Activated CD4-positive, alpha-beta T cell treated with anti-CD3 and anti-CD28 coated beads for 36 hours (primary cell): ENCODE results near the gene SETBP1. TPM values are rescaled to one million over a fixed set of nuclear protein-coding genes. Genes with fewer than 3 reads are reported as not detected.

Experiments
- ATAC-seq: fragments of 200-7000 bp; cut with Tn5 transposase; one replicate; pipeline ENCODE4 v1.10.0; 2021; ENCODE audit warnings: mild to moderate bottlenecking, moderate library complexity
- CTCF ChIA-PET: fragments of 350-600 bp; sonication (Branson Sonifier 250); formaldehyde crosslinking; loops from one replicate; lab custom pipeline; 2021; ENCODE audit warnings: antibody characterized with exemption; lab: Charles Lee
- POLR2A ChIA-PET: fragments of 350-600 bp; sonication (Branson Sonifier 250); formaldehyde crosslinking; loops from one replicate; lab custom pipeline; 2021; ENCODE audit warnings: antibody characterized with exemption, inconsistent platforms; lab: Charles Lee
- DNase-seq: peaks from one replicate; pipeline ENCODE4 v3.0.0-alpha.2; 2020
- H3K27ac Mint-ChIP-seq: one replicate; pipeline ENCODE4 v1.8.0; 2021; ENCODE audit warnings: mixed read lengths
- H3K27me3 Mint-ChIP-seq: one replicate; pipeline ENCODE4 v1.8.0; 2021; ENCODE audit warnings: mixed read lengths
- H3K36me3 Mint-ChIP-seq: one replicate; pipeline ENCODE4 v1.8.0; 2021; ENCODE audit warnings: low read depth, mixed read lengths
- H3K4me1 Mint-ChIP-seq: one replicate; pipeline ENCODE4 v1.8.0; 2021; ENCODE audit warnings: mixed read lengths
- H3K4me3 Mint-ChIP-seq: one replicate; pipeline ENCODE4 v1.8.0; 2021; ENCODE audit warnings: mild to moderate bottlenecking, moderate library complexity, mixed read lengths
- H3K9me3 Mint-ChIP-seq: one replicate; pipeline ENCODE4 v1.8.0; 2021; ENCODE audit warnings: low read depth, mixed read lengths
- intact Hi-C, 2 experiments: fragments of 100-400 bp; cut with DNase I in 1 of 2; cut with micrococcal nuclease in 1 of 2; formaldehyde crosslinking; loops; one replicate each; pipeline versions ENCODE4 v1.14.2 to v1.15.1; 2022 to 2024; cut with DNase I, micrococcal nuclease
- total RNA-seq, 2 experiments: library from RNA; stranded (reverse); gene quantifications; one replicate each; pipeline ENCODE4 v1.2.3, GENCODE V29; 2021

Gene SETBP1
- total RNA-seq, 2 experiments from 2014 or later: 6.3 to 6.6 TPM

DNA sequence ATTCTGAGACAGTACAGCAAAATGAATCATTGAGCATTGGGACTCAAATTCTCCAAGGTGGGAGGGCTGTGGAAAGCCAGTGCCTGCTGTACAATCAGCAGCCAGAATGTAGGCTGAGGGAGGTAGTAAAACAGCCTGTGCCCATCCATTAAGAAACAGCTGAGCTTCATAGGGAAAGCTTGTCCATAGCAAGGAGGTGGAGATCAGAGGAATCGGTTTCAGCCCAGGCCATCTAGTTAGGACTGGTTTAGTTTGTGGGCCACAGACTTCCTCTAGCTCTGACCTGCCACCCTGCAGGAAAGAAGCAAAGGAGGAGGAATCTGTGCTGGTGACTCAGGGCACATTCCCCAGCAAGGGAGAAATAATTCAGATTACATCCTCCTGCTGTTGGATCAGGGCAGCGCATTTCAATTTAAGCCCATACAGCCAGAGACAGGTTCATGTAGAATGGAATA, 333.4 kb downstream of the SETBP1 start:
- Mint-ChIP-seq H3K27ac (no peak overlapping the region), H3K4me1 (peaks cover 10% of the 10 kb centered on the region), H3K36me3 (no peaks in the 10 kb centered on the region), H3K27me3 (no peaks in the 10 kb centered on the region), H3K9me3 (no peaks in the 10 kb centered on the region), H3K4me3 (no peak overlapping the region)
- DNase-seq: no peak
- intact Hi-C loops: no loop called here
- no peak for ATAC-seq
- ChIA-PET CTCF (no interaction called here), POLR2A (no interaction called here)

DNA sequence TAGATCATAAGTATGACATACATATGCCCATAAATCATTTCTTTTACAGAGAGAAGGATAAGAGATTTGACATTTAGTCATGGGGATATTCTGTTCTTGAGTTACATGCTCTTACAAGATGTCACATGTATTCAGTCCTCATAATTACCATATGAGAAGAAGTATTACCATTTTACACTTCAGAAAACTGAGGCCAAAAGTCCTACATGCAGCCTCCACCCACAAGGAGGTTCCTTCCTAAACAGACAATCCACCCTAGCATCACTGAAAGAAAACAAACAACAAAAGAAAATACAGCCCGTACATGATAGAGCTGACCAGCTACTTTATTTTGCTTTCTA, 335.1 kb downstream of the SETBP1 start:
- H3K4me3 Mint-ChIP-seq: no peak overlapping the region
- no peaks in the 10 kb centered on the region for H3K27me3 Mint-ChIP-seq
- ChIA-PET POLR2A (no interaction called here), CTCF (no interaction called here)
- ATAC-seq (no peak), DNase-seq (no peak)
- intact Hi-C loops: no loop called here
- no peaks in the 10 kb centered on the region for H3K36me3 Mint-ChIP-seq
- H3K27ac Mint-ChIP-seq: no peak overlapping the region
- no peaks in the 10 kb centered on the region for H3K9me3 Mint-ChIP-seq
- H3K4me1 Mint-ChIP-seq: no peaks in the 10 kb centered on the region

DNA sequence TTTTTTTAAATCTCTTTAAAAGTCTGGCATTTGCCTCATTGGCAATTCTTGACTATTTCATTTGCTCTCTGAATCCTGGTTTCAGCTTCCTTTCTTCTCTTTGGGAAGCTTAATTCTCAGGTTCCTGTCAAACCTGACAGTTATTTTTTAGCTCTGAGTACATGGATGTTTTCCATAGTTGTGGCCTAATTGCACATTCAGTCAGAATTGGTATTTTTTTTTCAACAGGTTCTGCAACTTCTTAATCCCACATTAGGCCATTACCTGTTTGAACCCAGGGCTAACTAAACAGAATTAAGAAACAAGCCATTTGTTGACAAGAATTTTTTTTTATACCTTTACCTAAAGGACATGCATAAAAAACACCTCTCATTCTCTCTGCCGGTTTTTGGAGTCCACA, 338.8 kb downstream of the SETBP1 start:
- ChIA-PET CTCF (no interaction called here), POLR2A (no interaction called here)
- Mint-ChIP-seq H3K36me3 (no peaks in the 10 kb centered on the region), H3K9me3 (no peaks in the 10 kb centered on the region), H3K27ac (no peak overlapping the region), H3K4me3 (no peak overlapping the region), H3K27me3 (no peaks in the 10 kb centered on the region), H3K4me1 (no peaks in the 10 kb centered on the region)
- ATAC-seq (no peak), DNase-seq (no peak)
- intact Hi-C loops: no loop called here

DNA sequence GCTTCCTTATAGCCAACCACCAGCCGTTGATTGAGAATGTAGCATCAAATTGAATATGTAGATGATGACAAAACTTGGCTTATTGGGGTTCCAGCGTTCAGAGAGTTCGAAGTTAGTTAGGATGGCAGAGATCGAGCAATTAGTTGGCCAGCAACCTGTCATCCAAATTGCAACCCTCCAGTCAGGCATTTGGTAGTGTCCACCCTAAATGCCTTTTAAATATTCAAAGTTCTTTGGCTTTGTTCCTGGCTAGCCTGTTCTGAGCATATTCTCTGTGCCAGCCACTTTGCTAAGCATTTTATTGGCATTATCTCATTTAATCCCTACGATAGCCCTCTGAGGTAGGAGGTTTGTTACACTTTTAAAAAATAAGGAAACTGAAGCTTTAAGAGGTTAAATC, 342.8 kb downstream of the SETBP1 start:
- H3K27ac Mint-ChIP-seq: no peak overlapping the region
- CTCF ChIA-PET: no interaction called here
- no peak for ATAC-seq

DNA sequence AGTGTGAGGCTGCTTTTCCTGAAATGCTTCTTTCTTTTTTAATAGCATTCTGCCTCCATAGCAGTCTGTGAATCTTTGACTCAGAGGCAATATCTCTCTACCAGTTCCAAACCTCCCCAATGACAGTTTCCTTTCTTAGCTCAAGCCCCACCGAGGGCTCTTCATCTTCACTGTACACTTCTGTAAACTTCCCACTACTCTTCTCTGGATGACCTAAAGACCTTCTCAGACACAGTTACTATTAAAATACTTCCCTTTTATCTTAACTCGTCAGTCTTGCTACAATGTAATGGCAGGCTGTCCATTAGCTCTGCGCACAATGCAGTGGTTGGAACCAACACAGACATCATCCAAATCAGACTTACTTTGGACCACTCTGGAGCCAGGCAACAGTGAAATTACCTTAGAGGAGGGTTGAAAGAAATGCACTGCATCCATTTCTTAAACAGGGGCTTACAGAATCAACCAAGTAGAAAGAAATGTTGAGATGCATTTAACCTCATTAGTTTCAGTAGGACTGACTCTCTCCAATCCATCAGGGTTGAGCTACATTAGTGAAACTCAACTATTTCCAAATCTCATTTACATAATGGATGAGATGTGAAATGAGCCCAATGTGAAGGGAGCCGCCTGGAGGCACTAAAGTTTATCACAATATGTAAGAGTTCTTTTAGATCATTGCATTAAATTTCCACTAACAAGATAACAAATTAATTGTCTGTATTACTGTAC, 343.8 kb downstream of the SETBP1 start:
- H3K36me3 Mint-ChIP-seq: no peaks in the 10 kb centered on the region
- ChIA-PET CTCF (no interaction called here), POLR2A (no interaction called here)
- DNase-seq (no peak), ATAC-seq (no peak)
- H3K4me3 Mint-ChIP-seq: no peak overlapping the region
- intact Hi-C loops: no loop called here
- no peaks in the 10 kb centered on the region for H3K9me3 Mint-ChIP-seq
- H3K27me3 Mint-ChIP-seq: no peaks in the 10 kb centered on the region
- H3K4me1 Mint-ChIP-seq: no peaks in the 10 kb centered on the region
- no peak overlapping the region for H3K27ac Mint-ChIP-seq

More for the DNA sequence above, 342.8 kb downstream of the SETBP1 start:
- H3K9me3 Mint-ChIP-seq: no peaks in the 10 kb centered on the region
- H3K27me3 Mint-ChIP-seq: no peaks in the 10 kb centered on the region
- H3K4me3 Mint-ChIP-seq: no peak overlapping the region
- POLR2A ChIA-PET: no interaction called here
- no peaks in the 10 kb centered on the region for H3K36me3 Mint-ChIP-seq
- intact Hi-C loops: no loop called here
- DNase-seq: no peak
- H3K4me1 Mint-ChIP-seq: no peaks in the 10 kb centered on the region

DNA sequence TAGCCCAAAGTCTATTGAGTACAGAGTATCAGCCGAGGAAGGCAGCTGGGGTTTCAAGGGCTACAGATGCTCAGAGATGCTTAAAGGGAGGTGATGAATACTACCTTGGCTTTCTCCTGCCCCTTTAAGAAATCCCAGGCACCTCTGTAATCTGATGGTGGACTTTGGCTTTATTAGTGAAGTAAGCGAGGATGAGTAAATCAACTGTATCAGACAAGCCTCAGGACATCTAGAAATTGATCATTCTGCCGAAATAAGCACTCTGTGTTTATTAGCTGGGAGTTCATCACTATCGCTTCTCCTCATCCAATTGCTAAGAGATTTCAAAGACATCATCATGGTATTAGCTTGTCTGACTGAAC, 344.4 kb downstream of the SETBP1 start:
- Mint-ChIP-seq H3K27ac (no peak overlapping the region), H3K9me3 (no peaks in the 10 kb centered on the region), H3K36me3 (no peaks in the 10 kb centered on the region), H3K4me3 (no peak overlapping the region), H3K27me3 (no peaks in the 10 kb centered on the region), H3K4me1 (no peaks in the 10 kb centered on the region)
- intact Hi-C loops: no loop called here
- no peak for ATAC-seq
- POLR2A ChIA-PET: no interaction called here
- no peak for DNase-seq
- CTCF ChIA-PET: no interaction called here

DNA sequence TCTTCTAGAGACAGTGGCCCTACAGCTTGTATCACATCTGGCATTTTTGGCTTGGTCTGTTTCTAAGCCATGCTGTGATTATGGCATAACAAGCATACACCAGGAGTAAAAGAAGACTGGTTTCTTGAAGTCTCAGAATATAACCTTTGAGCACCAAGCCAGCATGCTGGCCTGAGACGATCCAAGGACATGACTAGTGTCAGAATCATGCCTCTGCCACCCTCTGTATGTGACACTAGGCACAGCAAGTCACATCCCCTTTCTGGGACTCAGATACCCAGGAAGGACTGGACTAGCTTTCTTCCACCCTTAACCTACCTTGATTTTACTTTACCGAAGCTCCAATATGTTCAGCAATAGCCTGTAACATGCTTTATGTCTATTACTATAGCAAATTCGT, 345.5 kb downstream of the SETBP1 start:
- ChIA-PET CTCF (no interaction called here), POLR2A (no interaction called here)
- Mint-ChIP-seq H3K27me3 (no peaks in the 10 kb centered on the region), H3K9me3 (no peaks in the 10 kb centered on the region), H3K36me3 (no peaks in the 10 kb centered on the region), H3K4me3 (no peak overlapping the region), H3K4me1 (no peaks in the 10 kb centered on the region), H3K27ac (no peak overlapping the region)
- intact Hi-C loops: no loop called here
- no peak for ATAC-seq
- DNase-seq: no peak

DNA sequence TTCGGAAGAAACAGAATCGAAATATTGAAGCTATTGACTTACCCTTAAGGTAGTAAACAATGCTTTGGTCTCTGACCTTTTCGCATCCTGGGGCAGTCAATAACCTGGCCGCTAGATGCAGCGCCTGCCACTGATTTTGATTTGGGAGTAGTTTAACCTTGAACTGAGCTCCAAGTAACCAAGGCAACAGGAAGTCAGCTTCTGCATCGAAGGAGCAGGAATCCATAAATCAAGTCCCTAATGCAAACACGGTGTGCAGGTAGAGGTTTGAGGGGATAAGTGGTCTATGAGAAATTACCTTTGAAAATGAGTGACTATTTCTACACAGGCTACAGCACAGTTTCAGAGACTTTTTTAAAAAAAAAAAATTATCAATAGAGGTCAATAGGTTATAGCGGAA, 353.5 kb downstream of the SETBP1 start:
- intact Hi-C loops: no loop called here
- no peak overlapping the region for H3K27ac Mint-ChIP-seq
- ChIA-PET POLR2A (no interaction called here), CTCF (no interaction called here)
- H3K36me3 Mint-ChIP-seq: no peaks in the 10 kb centered on the region
- no peak overlapping the region for H3K4me3 Mint-ChIP-seq
- no peaks in the 10 kb centered on the region for H3K4me1 Mint-ChIP-seq
- no peaks in the 10 kb centered on the region for H3K9me3 Mint-ChIP-seq
- DNase-seq: no peak
- ATAC-seq: no peak
- no peaks in the 10 kb centered on the region for H3K27me3 Mint-ChIP-seq

DNA sequence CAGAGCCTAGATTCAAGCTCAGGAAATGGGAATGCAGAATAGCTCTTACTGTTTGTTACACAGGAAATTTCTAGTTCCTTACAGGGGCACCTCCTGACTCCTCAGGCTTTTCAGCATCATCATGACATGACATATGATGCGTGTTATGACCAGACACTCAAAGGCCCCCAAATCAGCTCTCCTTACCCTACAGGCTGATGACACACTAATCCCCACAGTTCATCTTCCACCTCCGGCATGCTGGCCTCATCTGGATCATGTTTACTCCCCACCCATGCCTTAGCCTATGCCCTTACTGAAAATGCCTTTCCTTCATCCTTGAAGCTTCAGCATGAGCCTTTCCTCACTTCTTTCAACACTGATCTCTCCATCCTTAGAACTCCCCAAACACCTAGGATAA, 356.9 kb downstream of the SETBP1 start:
- Mint-ChIP-seq H3K4me1 (no peaks in the 10 kb centered on the region), H3K9me3 (no peaks in the 10 kb centered on the region), H3K4me3 (no peak overlapping the region), H3K27ac (no peak overlapping the region), H3K36me3 (no peaks in the 10 kb centered on the region), H3K27me3 (peaks cover 2% of the 10 kb centered on the region)
- intact Hi-C loops: no loop called here
- no peak for ATAC-seq
- POLR2A ChIA-PET: interaction anchor here (0.6 kb wide), 1 partner anchor 47 kb away, joined by 4 read pairs; no protein-coding TSS in a partner anchor
- CTCF ChIA-PET: interaction anchor here (1.4 kb wide), 1 partner anchor 39 kb away, joined by 3 read pairs; no protein-coding TSS in a partner anchor
- no peak for DNase-seq

DNA sequence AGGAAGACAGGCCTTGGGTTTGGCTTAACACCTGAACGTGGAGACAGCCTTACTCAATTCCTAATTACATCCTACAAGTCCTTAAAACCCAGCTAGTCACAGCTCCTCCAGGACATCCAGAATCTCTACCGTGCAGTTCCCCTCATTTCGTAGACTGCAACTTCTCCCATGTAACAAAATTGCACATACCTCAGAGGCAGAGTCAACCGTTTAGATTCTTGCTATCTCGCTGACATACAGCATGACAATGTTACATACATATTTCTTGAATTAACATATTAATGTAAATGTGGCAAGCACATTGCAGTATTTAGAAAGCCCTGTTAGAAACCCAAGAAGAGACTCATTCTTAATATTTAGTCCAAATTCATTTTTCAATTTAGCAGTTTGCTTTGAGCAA, 358.7 kb downstream of the SETBP1 start:
- no peak for DNase-seq
- POLR2A ChIA-PET: no interaction called here
- Mint-ChIP-seq H3K9me3 (no peaks in the 10 kb centered on the region), H3K36me3 (no peaks in the 10 kb centered on the region), H3K4me3 (no peak overlapping the region), H3K27ac (no peak overlapping the region), H3K27me3 (peaks cover 2% of the 10 kb centered on the region), H3K4me1 (no peaks in the 10 kb centered on the region)
- CTCF ChIA-PET: no interaction called here
- ATAC-seq: no peak
- intact Hi-C loops: no loop called here

DNA sequence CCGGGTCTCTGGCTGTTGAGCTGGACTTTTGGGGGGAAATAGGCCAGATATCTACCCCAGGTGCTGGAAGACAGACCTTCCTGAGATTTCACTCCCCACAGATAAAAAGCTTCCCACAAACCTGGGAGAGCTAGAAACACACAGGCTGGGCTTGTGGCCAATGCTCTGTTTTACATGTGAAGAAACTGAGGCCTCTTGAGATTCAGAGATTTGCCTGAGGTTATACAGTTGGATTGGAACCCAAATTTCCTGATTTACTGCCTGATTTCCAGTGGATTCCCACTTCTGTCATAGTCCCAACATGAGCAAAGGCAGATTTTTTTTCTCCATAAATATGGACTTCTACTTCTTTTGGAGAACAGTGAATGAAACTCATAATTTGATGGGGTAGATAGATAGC, 360.2 kb downstream of the SETBP1 start:
- no peak overlapping the region for H3K27ac Mint-ChIP-seq
- CTCF ChIA-PET: no interaction called here
- no peak overlapping the region for H3K4me3 Mint-ChIP-seq
- no peaks in the 10 kb centered on the region for H3K9me3 Mint-ChIP-seq
- intact Hi-C loops: no loop called here
- peaks cover 2% of the 10 kb centered on the region for H3K27me3 Mint-ChIP-seq
- H3K36me3 Mint-ChIP-seq: no peaks in the 10 kb centered on the region
- ATAC-seq (no peak), DNase-seq (no peak)
- POLR2A ChIA-PET: no interaction called here
- no peaks in the 10 kb centered on the region for H3K4me1 Mint-ChIP-seq

DNA sequence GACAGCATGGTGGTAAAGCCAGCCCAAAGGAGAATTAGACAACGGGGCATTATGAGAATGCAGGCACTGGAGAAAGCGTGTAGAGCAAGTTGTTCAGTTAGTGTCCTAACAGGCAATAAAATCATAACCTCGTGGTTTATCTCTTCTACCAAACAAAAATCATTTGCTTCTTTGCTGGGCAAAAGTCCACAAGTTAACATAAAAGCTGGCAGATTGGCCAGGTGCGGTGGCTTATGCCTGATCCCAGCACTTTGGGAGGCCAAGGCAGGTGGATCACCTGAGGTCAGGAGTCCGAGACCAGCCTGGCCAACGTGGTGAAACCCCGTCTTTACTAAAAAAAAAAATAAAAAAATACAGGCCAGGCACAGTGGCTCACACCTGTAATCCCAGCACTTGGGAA, 364.1 kb downstream of the SETBP1 start:
- H3K27ac Mint-ChIP-seq: no peak overlapping the region
- CTCF ChIA-PET: interaction anchor here (0.7 kb wide), 1 partner anchor 371 kb away, joined by 3 read pairs; no protein-coding TSS in a partner anchor
- H3K4me3 Mint-ChIP-seq: no peak overlapping the region
- H3K9me3 Mint-ChIP-seq: no peaks in the 10 kb centered on the region
- H3K36me3 Mint-ChIP-seq: no peaks in the 10 kb centered on the region
- POLR2A ChIA-PET: no interaction called here
- no peak for DNase-seq
- no peaks in the 10 kb centered on the region for H3K4me1 Mint-ChIP-seq
- H3K27me3 Mint-ChIP-seq: peaks cover 2% of the 10 kb centered on the region
- no peak for ATAC-seq
- intact Hi-C loops: no loop called here
